Duodenal mucosa (tissue), 2 donors: Measurements from ENCODE around the gene CDK2.
A peak's percentile ranks its signal among the peaks of the same experiment; 100 is the strongest.

Source experiments
- H3K27ac ChIP-seq: one replicate; pipeline ENCODE4 v1.7.0; 2013; ENCODE audit warnings: low read depth, low read length
- H3K27me3 ChIP-seq, 2 donors: one replicate each; pipeline ENCODE4 v1.7.0; 2013; ENCODE audit warnings: low read length in 2 of 2, control low read depth in 1 of 2; ENCODE audit not compliant: insufficient read depth in 2 of 2, control insufficient read depth in 1 of 2
- H3K36me3 ChIP-seq, 2 donors: one replicate each; pipeline ENCODE4 v1.7.0; 2013; ENCODE audit warnings: low read length in 2 of 2, control low read depth in 1 of 2; ENCODE audit not compliant: insufficient read depth in 2 of 2, control insufficient read depth in 1 of 2
- H3K4me1 ChIP-seq, 2 donors: one replicate each; pipeline ENCODE4 v1.7.0; 2013; ENCODE audit warnings: low read length in 2 of 2, control low read depth in 1 of 2; ENCODE audit not compliant: insufficient read depth in 2 of 2, control insufficient read depth in 1 of 2
- H3K4me3 ChIP-seq, 2 donors: one replicate each; pipeline ENCODE4 v1.7.0; 2013; ENCODE audit warnings: low read length in 2 of 2, low read depth in 1 of 2
- H3K9ac ChIP-seq, 2 donors: one replicate each; pipeline ENCODE4 v1.7.0; 2013; ENCODE audit warnings: low read length in 2 of 2, low read depth in 1 of 2
- H3K9me3 ChIP-seq, 2 donors: one replicate each; pipeline ENCODE4 v1.7.0; 2013; ENCODE audit warnings: low read length in 2 of 2, control low read depth in 1 of 2; ENCODE audit not compliant: control insufficient read depth in 1 of 2

CDK2 gene

GRCh38 chr12:56007564-56008559, 41.2 kb downstream of the CDK2 start:
- peaks cover 10 to 18% of the 10 kb centered on the region in 2 donors for H3K36me3 ChIP-seq
- H3K27me3 ChIP-seq = no peaks in the 10 kb centered on the region
- H3K9ac ChIP-seq = peak overlapping the region; percentile 43 to 69
- peak overlapping the region; percentile 87 to 88 for H3K4me3 ChIP-seq
- H3K27ac ChIP-seq = peak overlapping the region; percentile 84
- H3K4me1 ChIP-seq = peaks cover 12% of the 10 kb centered on the region in 2 donors
- H3K9me3 ChIP-seq = no peaks in the 10 kb centered on the region

DNA sequence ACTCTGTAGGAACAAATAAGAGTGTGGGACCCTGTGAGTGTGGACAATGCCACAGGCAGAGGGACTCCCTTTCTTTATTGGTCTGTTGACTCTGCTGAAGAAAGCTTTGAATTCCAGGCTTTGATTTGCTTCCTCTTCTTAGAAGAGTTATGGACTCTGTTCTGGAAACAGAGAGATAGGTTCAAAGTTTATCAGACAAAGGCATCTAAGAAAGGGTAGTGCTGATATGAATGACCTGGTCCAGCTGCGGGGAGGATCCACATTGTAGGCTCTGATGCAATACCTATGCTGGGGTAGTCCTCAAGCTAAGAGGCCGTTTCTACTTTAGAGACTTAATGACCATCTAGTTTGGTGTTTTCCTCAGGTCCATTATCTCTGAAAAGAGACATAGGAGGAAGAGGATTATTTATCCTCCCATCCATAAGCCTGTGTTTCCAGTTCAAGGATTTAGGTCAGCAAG, 43.5 kb downstream of the CDK2 start:
- Histone ChIP-seq H3K27ac (no peak overlapping the region), H3K9ac (no peak overlapping the region)

DNA sequence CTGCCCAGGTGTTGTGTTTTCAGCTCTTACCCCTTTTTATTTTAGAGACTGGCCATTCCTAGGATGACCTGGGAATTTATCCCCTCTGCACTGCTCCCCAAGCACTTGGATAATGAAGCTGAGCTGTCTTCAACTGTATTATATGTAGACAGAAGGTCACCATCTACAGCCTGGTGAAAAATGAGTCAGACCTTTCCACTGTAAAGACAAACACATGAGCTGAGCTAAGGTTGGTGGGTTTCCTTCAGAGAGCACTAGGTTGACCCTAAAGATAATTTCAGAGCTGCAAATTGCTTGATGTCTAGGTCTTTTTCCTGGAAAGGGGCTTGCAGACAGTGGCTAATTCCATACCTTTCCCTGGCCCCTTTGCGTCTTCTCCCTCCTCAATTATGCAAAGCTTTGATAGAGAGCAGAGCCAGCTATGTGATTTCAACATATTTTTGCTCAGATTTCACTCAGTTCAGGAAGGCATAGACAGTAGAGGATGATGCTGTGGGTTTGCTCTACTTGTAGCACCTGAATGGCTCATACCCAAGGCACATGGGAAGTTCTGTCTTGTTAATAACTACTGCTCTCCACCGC, 45.0 kb downstream of the CDK2 start:
- H3K27ac ChIP-seq = no peak overlapping the region
- no peaks in the 10 kb centered on the region for H3K36me3 ChIP-seq
- no peak overlapping the region for H3K4me3 ChIP-seq
- H3K9me3 ChIP-seq = no peaks in the 10 kb centered on the region
- H3K9ac ChIP-seq = no peak overlapping the region
- H3K27me3 ChIP-seq = no peaks in the 10 kb centered on the region
- peaks cover 26% of the 10 kb centered on the region in 2 donors for H3K4me1 ChIP-seq

More for the DNA sequence above, 43.5 kb downstream of the CDK2 start:
- Histone ChIP-seq H3K9me3 (no peaks in the 10 kb centered on the region), H3K4me1 (peaks cover 22 to 26% of the 10 kb centered on the region in 2 donors), H3K27me3 (no peaks in the 10 kb centered on the region), H3K36me3 (no peaks in the 10 kb centered on the region), H3K4me3 (no peak overlapping the region)

DNA sequence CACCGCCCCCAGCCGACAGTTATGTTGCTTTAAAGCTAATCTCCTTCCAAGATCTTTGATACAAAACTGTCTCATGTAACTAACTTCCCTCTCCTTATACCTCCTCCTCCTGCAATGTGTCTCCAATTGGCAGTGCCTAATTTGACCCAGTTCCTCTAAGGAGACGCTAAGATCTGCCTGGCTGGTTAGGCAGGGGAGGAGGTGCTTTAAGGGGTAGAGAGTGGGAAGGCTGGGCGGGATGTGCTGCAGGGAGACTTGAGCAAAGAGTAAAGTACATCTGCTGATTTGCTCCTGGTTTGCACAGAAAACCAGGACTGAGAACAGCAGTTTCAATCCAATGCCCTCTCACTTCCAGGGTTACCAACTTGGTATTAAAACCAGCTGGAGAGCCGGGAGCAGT, 46.9 kb downstream of the CDK2 start:
- H3K36me3 ChIP-seq = no peaks in the 10 kb centered on the region
- no peak overlapping the region for H3K27ac ChIP-seq
- no peaks in the 10 kb centered on the region for H3K9me3 ChIP-seq
- H3K4me1 ChIP-seq = peaks cover 19 to 20% of the 10 kb centered on the region in 2 donors
- H3K9ac ChIP-seq = peak overlapping the region in 1 of 2 donors; percentile 0
- no peaks in the 10 kb centered on the region for H3K27me3 ChIP-seq
- H3K4me3 ChIP-seq = no peak overlapping the region

DNA sequence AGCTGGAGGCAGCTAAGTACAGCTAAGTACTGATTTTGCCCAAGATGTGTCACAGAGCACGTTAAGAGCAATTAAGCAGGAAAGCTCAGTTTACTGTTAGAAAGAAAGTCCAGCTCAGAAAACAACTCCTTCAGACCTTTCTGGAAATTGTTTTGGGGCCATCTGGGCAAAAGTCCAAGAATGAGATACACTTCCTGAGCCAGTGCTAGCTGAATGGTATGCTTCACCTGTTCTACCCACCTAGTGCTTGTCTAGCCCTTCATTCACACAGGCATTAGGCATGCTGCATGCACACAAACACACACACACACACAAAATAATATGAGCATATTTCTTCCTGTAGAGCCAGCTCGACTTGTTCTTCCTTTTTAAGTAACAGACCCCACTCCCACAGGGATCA, 47.6 kb downstream of the CDK2 start:
- Histone ChIP-seq H3K4me1 (peaks cover 17 to 20% of the 10 kb centered on the region in 2 donors), H3K36me3 (no peaks in the 10 kb centered on the region), H3K27me3 (no peaks in the 10 kb centered on the region), H3K9ac (no peak overlapping the region), H3K27ac (no peak overlapping the region), H3K9me3 (no peaks in the 10 kb centered on the region), H3K4me3 (no peak overlapping the region)

DNA sequence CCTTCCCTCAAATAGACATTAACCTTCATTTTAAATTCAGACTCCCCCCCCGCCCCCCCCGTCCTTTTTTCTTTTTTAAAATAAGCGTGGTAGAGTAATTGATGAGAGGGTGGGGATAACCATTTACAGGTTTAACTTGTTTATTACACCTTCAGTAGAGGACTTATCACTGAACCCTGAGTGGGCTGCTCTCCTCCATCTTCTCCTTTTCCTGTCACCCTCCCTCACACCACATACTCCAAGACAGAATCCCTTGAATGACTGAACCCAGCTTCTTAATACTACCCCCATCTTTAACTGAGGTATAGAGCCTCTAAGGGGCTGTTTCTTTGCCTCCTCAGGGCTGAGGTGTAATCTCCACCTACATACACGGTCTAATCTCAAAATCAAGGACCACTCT, 50.6 kb downstream of the CDK2 start:
- Histone ChIP-seq H3K4me1 (peaks cover 18% of the 10 kb centered on the region in 2 donors), H3K9me3 (no peaks in the 10 kb centered on the region), H3K9ac (no peak overlapping the region), H3K27ac (no peak overlapping the region), H3K27me3 (no peaks in the 10 kb centered on the region), H3K36me3 (no peaks in the 10 kb centered on the region), H3K4me3 (no peak overlapping the region)

GRCh38 chr12:56018356-56018755, 51.7 kb downstream of the CDK2 start:
- Histone ChIP-seq H3K9me3 (no peaks in the 10 kb centered on the region), H3K4me1 (peaks cover 18% of the 10 kb centered on the region in 2 donors), H3K9ac (no peak overlapping the region), H3K27me3 (no peaks in the 10 kb centered on the region), H3K36me3 (no peaks in the 10 kb centered on the region), H3K4me3 (no peak overlapping the region), H3K27ac (no peak overlapping the region)

DNA sequence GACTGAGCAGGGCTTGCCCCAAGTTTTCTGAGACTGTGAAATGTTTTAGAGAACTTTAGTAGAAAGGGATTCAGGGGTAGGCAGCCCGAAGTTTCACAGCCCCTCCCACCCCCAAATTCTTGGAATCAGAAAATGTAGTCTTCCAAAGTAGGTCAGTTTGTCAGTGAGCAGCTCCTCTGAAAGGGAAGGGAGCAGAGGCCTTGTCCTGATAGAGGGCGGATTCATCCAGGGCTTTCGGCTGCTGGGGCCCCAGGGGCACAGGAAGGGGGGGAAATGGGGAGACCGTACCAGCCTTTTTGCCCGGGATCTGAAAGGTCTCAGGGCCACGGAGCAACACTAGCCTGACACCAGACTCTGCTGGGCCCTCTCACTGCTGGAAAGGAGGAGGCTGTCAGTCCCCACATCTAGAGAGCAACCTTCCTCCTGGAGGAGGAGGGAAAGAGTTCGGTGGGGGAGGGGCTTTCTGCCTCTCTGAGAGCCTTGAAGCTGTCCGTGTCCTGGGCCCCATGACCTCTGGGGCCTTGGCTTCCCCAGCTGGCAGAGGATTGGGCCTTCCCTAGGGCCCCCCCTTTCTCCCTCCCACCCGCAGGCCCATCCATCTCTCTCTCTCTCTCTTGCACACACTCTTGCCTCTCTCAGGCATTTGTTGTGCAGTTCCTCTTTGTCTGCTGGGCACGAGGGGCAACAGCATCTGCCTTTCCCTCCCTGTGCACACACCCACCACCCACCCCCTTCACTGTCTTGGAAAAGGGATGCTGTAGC, 54.0 kb downstream of the CDK2 start, which contains the start of gene IKZF4:
Gene IKZF4 (plus strand): TSS at position 621 of the 762 bp plus-strand sequence. CDS start 451 bp downstream, outside the sequence.
- peak within 1 kb of the TSS; percentile 4 to 28 for H3K9ac ChIP-seq
- H3K27ac ChIP-seq = no peak within 1 kb of the TSS
- no peaks in the 10 kb centered on the region for H3K27me3 ChIP-seq
- H3K4me1 ChIP-seq = peaks cover 6% of the 10 kb centered on the region in 2 donors
- H3K9me3 ChIP-seq = no peaks in the 10 kb centered on the region
- H3K36me3 ChIP-seq = peaks cover 0 to 5% of the 10 kb centered on the region in 2 donors
- H3K4me3 ChIP-seq = peak within 1 kb of the TSS; percentile 23 to 46

DNA sequence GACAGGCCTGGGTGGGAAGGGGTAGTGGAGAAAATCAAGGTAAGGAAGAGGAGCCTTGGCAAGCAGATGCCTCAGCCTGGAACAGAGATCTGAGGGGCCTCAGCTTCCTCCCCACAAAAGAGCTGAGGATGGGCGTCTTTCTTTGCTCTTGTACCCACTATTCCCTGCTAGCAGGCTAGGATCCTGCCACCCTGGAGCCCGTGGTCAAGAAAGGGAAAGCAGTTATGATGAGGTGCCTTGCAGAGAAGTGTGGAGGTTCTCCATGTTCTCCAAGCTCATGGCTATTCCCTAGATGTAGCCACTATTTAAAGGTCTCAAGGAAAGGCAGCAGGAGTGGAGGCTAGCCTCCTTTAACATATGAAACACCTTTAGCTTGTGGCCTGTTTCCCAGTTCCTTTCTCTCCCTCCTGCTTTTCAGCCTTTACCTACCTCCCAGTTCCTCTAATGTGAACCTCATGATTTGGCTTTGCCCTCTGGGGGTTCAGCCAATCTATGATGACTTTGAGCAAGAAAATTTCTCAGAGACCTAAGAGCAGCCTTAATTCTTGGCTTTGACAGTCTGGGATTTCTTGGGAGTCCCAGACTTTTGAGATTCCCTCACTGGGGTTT, 55.4 kb downstream of the CDK2 start:
- Histone ChIP-seq H3K9me3 (no peaks in the 10 kb centered on the region), H3K27ac (no peak overlapping the region), H3K9ac (peak overlapping the region in 1 of 2 donors; percentile 28), H3K4me1 (peaks cover 5 to 6% of the 10 kb centered on the region in 2 donors), H3K36me3 (peaks cover 4 to 5% of the 10 kb centered on the region in 2 donors), H3K27me3 (no peaks in the 10 kb centered on the region), H3K4me3 (peak overlapping the region; percentile 23 to 46)
